ENCODE measurements around the gene MYO1E.

DNA sequence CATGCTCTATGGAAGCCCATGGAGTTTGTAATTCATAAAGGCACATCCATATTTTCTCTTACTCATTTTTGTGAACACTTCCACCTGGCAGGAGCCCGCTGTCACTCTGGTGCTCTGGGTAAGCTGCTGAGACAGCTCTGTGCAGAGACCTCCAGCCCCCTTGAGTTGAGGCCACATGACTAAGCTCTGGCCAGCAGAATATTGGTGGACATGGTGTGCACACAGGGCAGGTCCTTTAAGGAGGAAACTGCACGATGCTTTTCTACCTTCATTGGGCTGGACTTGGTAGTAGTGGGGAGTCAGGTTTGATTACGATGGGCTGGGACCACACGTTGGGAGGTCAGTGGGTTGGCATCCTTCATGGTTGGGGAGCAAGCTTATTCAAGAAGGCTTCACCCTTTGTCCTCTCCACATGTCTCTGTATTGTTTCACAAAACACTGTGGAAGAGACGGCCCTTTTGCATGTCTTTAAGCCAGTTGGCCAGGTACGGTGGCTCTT, 238.7 kb downstream of the MYO1E start:
- no peak for TF ChIP-seq CTCF (IDR thresholded peaks at IDR 0.05)
- no peak for TF ChIP-seq POLR2A (IDR thresholded peaks at IDR 0.05)
